RPMI8226 (cell line): Measurements from ENCODE around the gene KCNN3.
A peak's percentile ranks its signal among the peaks of the same experiment; 100 is the strongest.

ENCODE experiments used
- DNase-seq: peaks from one replicate; pipeline ENCODE4 v3.0.0-alpha.2; 2015

The KCNN3 gene

DNA sequence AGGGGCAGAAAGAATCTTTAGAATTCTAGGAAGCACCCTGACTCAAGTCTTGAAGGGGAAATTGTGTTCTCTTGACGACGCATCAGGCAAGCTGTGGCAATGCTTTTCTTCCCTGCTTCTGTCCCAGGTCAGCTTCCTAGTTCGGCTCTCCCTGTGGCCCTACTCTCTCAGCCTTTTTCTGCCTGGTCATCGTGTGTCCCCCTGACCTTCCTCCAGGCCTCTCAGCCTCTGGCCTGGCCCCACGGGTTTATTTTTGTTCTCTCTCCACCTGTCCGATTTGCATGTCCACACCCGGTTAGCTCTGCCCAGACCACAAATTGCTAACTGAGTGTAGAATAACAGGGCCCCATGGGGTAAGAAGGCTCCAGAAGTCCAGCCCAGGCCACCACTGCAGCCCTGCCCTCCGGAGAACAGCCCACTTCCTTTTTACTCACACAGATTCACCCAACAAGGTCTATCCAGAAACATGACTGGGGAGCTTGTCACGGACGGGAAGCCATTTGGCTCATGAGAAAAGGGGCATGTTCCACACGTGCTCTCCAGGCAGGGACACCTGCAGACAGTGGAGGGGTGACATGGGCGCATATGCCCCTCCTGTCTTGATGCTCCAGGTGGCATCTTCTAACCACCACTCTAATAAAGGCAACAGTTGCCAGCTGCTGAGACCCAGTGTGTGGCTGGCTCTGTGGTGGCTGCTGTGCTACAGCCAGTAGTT, 9.8 kb downstream of the KCNN3 start:
- DNase-seq: peak; percentile 96

DNA sequence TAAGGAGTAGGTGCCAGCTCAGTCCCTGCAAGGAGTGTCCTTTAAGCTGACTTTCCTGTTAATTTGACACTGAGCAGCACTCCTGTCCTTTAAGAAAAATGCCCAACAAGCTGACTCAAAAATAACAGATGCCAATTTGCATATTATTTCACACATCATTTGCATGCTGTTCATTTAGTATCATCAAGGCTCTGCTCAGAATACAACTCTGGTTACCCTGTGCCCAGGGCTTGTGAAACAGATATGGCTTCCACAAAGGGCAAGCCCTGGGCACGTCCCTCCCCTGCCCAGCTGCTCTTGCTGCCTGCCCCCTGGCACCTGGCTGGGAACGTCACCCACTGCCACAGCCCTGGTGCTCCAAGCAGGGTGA, 10.3 kb downstream of the KCNN3 start:
- DNase-seq: peak; percentile 85

DNA sequence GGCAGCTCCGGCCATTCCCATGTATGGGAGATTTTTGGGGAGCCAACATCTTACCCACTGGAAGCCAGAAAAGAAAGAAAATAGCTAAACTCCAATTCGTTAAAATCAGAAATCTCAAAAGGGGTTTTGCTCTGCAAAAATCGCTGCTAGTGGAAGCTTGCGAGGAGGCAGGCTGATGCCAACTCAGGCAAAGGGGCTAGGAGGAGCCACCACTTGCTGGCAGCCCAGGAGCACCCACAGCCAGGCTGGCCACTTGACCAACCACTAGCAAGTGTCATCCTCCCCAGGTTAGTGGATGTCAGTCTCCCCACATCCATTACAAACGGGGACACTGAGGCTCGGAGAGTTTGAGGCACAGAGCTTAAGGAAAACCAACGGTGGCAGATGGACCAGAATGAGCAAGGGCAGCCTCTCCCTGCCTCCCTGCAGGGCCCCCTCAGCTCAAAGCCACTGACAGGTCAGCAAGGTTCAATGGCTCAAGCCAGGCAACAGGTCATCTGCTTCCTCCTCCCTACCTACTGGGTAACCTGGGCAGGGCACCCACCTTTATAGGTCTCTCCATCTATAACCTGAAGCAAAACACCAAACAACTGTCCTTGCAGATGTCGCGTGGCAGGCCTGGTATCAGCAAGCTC, 10.8 kb downstream of the KCNN3 start:
- no peak for DNase-seq

DNA sequence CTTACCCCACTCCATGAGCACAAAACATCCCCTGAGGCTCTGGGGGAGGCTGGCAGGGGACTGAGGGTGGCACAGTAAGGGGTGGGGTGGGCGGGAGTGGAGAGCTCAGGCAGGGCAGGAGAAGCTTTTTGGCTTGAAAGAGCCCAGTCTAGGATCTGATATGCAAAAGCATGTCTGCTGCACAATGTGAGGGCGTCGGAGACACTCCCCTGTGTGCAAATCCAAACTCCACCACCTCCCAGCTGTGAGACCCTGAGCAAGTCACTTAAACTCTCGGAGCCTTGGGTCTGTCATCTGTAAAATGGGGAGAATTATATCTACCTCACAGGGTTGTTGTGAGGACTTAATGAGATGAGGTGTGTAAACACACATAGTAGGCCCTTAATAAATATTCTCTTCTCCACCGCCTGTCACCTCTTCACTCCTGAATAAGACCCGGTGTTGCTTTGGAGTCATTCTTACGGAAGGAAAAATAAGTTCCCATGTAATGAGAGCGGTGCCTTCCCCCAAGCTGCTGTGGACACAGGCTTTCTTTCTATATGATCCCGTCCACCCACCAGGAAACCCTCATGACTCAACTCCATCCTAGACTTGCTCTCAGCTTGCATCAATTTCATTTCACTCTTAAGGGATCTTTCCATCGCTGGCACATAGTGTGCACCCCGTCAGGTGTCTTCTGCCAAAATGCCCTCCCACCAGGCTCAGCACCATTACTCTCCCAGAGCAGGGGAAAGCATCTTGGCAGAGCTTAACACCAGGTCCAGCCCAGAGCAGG, 12.5 kb downstream of the KCNN3 start:
- no peak for DNase-seq

DNA sequence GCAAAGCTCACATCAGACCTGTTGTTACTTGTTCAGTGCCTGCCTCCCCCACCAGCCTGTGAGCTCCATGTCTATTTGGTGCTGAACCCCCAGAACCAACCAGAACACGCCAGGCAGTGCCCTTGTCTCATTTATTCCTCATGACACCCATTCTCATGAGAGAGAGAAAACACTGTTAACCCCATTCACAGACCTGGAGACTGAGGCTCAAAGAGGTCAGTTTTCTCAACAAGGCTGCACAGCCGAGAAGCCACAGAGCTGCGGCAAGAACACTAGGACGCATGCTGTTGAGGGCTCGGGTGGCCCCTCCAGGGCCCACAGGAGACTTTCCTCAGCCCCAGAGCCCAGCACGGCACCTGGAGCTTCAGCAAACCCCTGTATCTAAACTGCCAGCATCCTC, 13.1 kb downstream of the KCNN3 start:
- no peak for DNase-seq

DNA sequence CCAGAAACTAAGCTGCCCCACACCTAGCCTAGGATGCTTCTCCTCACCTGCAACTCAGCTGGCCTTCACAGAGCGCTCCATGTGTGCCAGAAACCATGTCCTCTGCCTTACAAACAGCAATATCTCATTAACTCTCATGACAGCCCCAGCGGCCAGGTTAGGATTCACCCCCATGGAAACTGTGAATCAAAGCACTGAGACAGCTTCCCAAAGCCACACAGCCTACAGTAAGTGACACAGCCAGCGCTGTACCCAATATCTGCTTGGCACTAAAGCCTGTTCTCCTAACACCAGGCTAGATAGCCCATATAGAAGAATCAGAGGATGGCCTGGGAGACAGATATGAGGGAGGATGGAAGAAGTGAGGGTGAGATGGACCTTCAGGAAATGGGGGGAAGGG, 13.5 kb downstream of the KCNN3 start:
- DNase-seq: no peak

DNA sequence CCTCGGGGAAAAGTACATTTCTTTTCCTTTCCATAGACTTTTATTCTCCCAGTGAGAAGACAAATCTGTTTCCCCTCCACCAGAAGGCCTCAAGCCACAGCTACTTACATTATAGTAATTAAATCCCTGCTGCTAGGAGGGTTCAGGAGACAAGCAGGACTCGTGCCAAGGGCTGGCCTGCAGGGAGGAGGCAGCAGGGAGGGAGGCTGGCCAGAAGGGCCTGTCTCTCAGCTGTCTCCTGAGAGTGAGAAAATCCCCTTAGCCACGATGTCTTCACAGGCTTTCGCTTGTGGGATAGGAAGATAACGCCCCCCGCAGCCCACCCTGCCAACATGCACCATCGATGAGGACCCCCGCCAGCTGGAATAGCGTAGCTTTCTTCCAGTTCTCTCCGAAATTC, 14.0 kb downstream of the KCNN3 start:
- DNase-seq: no peak

DNA sequence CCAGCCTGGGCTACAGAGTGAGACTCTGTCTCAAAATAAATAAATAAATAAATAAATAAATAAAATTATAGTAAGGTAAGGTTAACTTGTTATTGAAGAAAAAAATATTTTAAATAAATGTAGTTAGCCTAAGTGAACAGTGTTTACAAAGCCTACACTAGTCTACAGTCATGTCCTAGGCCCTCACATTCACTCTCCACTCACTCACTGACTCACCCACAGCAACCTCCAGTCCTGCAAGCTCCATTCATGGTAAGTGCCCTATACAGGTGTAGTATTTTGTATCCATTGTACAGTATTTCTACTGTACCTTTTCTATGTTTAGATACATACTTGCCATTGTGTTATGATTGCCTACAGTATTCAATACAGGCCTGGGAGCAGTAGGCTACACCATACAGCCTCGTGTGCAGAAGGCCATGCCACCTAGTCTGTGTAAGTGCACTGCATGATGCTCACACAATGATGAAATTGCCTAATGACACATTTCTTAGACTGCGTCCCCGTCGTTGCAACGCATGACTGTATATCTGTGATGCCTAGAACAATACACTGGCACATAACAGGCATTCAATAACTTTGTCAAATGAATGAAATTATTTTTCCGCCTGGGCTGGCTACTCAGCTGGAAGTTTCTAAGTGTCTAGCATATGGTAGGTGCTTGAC, 14.8 kb downstream of the KCNN3 start:
- no peak for DNase-seq

DNA sequence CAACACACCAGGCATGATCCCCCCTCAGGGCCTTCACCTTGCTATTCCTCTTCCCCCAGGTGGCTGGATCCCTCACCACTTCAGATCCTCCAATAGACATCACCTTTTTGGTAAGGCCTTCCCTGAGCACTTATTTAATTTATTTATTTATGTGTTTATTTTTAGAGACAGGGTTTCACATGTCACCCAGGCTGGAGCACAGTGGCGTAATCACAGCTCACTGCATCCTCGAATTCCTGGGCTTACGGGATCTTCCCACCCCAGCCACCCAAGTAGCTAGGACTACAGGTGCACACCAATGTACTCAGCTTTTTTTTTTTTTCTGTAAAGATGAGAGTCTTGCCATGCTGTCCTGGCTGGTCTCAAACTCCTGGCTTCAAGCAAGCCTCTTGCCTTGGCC, 17.2 kb downstream of the KCNN3 start:
- no peak for DNase-seq

DNA sequence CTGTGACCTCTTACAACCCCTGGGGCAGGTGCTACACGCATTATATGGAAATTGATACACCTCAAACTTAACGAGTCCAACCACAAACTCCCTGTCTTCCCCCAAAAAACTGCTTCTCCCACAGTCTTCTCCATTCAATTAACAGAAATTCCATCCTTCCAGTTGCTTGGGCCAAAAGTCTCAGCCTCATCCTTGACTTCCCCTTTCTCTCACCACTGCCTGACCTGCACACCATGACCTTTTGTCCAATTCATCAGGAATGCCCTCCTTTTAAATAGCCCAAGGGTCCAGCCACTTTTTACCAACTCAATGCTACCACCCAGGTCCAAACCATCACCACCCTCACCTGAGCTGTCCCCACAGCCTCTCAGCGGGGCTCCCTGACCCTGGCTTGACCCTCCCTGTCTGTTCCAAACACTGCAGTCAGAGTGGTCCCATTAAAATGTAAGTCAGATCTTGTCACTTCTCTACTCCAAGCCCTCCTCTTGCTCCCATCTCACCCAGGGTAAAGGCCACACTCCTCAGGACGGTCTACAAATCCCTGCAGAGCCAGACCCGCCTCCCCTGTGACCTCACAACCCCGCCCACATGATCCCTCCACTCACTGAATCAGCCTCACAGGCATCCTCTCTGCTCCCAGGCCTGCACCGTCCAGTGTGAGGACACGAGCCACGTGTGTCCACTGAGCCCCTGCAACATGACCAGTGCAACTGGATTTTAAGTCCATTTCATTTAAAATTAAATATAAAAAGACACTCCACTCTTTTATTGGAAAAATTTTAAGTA, 18.5 kb downstream of the KCNN3 start:
- no peak for DNase-seq

DNA sequence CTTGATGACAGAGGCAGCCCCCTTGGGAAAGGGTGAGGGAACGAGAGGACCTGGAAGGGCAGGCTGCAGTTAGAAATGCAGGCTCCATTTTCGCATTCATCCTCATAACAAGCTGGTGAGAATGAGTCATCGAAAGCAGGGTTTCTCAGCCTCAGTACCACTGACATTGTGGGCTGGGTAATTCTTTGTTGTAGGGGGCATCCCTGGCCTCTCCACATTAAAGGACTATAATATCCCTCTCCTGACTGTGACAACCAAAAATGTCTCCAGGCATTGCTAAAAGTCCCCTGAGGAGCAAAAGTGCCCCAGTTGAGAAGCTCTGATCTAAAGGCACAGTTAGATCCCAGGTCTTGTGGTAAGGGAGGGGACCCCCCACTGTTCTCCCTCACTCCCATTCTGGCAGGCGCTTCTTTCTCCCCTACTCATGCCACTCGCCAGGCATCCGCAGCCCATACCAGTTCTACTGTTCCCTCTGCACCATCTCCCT, 20.4 kb downstream of the KCNN3 start:
- DNase-seq: no peak

DNA sequence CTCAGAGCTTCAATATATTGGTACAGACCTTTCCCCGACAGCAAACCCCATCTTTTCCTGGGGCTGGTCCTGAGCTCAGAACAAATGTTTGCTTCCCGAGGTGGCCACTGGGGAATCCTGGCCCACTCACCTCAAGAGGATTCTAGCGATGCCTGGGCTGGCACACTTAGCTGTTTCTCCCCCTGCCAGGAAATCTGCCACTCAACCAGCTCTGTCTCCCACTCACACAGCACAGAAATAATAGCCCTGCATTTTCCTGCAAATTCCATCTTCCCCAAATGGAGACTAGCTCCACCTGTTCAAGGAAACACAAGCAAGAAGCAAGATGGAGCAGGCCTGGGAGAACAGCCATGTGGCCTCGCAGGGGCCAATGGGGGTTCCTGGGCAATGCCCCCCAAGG, 21.1 kb downstream of the KCNN3 start:
- no peak for DNase-seq

DNA sequence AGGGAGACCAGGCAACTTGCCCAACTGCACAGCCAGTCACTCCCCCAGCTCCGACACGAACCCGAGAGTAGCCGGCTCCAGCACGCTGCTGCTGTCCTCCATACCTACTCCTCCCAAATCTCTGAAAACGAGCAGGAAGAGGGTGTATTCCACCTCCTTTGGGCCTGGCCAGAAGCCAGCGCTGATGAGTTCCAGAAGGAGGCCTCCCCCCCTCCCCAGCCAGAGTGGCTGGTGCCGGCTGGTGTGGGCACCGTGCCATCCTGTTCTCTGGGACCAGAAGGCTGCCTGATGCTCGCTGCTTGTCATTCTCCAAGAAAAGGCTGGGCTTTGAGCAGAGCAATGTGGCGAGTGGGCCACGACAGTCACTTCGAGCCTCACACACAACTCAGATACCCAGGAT, 22.2 kb downstream of the KCNN3 start:
- DNase-seq: no peak

DNA sequence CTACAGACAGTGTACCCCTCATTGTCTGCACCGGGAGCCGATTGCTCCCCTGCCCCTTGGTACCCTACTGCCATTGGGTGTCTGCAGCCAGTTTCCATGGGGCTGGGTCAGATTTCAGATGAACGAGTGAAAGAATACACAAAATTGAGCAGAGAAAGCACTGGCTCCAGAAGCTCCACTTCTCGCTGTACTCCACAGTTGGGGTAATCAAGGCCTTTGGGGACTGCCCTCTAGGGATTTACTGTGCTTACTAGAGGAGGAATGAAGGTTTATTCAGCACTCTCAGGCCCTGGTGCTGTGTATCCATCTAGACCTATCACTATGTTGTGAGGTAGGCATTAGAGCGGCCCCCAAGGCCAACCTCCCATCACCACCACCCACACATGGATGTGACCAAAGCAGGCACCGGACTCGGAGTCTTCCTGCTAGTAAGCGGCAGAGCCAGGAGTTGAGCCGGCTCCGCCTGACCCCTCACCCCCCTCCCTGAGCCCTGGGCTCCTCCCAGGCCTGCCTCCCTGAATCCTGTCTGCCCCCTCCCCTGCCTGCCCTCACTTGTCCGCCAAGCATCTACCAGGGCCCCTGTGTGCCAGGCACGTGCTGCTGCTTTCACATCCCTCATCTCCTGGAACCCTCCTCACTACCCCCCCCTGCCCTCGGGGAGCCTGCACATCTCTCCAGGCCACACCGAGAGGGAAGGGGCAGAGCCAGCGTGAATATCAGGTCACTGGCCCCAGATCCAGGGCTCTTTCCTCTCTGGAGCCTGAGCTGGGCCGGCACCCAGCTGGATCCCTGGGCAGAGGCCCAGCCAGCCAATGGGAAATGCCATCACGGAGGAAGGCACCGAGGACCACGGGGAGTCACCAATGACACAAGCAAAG, 23.3 kb downstream of the KCNN3 start:
- no peak for DNase-seq

DNA sequence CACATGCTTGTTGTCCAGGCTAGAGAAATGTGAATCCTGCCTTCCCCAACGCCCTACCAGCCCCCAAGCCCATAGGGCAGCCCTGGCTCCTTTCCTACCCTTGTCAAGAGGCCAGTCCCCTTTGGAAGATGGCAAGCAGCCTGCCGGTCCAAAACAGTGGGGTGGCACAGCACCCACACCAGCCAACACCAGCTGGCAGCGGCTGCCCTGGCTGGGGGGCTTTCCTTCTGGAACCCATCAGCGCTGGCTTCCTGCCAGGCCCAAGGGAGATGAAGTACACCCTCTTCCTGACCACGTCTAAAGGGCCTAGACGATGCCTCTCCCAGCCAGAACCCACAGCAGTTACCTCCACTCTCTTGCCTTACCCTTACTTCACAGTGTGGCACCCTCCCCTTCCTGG, 24.2 kb downstream of the KCNN3 start:
- no peak for DNase-seq

DNA sequence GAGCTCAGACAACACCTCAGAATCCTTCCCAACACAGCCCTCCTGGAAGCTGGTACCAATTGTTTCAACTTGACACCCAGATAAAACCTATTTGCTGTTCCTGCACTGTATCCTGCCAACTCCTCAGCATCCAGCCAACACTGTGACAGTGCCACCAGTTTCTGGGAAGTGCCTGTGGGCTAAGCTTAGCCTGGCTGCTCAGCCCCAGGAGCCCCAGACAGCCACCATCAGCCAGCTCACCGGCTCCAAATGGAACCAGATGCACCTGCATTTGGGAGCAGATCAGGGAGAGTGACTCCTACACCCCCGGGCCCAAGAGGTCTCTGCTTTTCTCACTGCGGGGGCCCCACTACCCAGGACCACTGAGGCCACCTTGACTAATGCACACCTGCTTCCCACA, 24.9 kb downstream of the KCNN3 start:
- no peak for DNase-seq

DNA sequence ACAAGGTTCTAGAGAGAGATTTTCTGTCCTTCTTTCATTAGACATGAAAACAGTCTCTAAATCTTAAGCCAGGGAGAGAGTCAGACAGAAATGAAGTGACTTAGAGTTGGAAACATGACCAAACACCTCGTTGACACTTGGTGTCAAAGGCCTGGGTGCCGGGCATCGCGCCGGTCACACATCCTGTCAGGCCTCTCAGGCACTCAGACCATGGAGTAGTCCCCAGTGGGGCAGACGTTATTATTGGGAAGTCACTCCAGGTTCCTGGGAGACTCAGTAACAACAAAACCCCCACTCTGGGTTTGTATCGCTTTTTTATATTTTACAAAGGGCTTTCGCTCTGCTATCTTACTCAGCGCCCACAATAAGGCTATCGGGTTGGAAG, 25.8 kb downstream of the KCNN3 start:
- no peak for DNase-seq

DNA sequence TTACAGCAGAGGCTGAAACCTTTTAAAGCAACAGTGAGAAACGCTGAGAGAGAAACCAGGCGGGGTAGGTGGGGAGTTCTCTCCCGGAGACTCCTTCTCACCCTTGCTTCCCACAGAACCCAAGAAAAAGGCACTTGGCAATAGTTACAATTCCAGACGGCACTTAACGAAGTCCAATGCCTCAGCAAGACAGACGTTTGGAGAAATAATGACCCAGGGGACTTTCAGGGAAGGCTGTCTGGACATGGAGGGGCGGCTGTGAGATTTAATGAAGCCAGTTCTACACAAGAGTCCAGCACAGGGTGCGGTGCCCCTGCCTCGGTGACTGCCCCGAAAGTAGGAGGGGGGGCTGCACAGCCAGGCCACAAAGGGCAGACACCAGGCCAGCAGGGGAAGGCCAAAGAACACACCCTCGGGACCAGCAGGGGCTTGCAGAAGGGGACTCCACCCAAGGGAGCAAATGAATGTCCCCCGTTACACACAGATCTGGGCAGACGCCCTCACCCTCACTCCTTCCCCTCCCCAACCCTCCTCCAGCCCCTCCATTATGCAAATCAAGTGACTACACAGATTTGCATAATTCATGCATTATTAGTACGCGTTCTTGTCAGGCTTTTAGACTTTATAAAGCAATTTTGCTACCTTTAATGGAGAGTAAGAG, 26.3 kb downstream of the KCNN3 start:
- no peak for DNase-seq

DNA sequence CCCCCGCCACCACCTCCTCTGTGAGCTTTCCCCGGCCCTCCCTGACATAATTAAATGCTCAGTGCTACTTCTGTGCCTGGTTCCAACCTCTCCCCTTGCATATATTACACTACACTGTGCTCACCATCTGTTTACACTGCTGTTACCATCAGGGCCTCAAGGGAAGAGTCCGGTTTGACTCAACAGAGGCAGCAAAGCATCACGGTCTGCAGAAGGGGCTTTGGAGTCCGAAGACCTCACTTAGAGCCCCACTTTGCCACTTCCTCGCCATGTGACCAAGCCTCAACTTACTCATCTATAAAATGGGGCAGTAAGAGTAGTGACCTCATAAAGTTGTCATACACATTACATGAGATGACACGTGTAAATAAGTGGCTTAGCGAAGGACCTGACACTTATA, 27.4 kb downstream of the KCNN3 start:
- DNase-seq: no peak

DNA sequence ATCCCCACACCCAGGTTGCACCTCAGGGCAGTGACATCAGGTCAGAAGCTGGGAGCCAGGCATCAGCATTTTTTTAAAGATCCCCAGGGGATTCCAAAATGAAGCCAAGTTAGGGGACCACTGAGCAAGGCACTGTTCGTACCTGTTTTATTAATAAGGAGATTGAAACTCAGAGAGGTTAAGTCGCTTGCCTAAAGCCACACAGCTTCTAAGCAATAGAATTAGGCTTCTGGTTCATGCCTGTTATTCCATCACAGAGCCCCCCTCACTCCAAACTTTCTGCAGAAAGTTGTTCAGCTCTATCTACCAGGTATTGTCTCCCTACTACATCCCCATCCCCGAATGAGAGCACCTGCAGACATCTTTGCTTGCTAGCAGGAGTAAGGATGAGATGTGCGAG, 28.7 kb downstream of the KCNN3 start:
- no peak for DNase-seq
